GM23338 (cell line): ENCODE data around the gene ECSCR.

Experiments used
- CREB1 ChIP-seq: fragments of 250-450 bp; sonication (Bioruptor Pico); IDR thresholded peaks from 2 replicates; pipeline ENCODE4 v1.5.0; 2020; ENCODE audit warnings: low read depth, mild to moderate bottlenecking, moderate library complexity
- EZH2 ChIP-seq: fragments of 200-600 bp; sonication (generic); IDR thresholded peaks from one replicate; pipeline ENCODE4 v1.8.0; 2017; ENCODE audit warnings: antibody characterized with exemption, mild to moderate bottlenecking, low read depth; ENCODE audit not compliant: unreplicated experiment
- EZH2phosphoT487 ChIP-seq: fragments of 200-600 bp; sonication (generic); IDR thresholded peaks from one replicate; pipeline ENCODE4 v1.8.1; 2018; ENCODE audit warnings: antibody characterized with exemption; ENCODE audit not compliant: unreplicated experiment
- JUNB ChIP-seq: IDR thresholded peaks from one replicate; pipeline ENCODE4 v1.6.1; 2016; ENCODE audit warnings: antibody characterized with exemption; ENCODE audit not compliant: unreplicated experiment
- POLR2AphosphoS5 ChIP-seq: IDR thresholded peaks from 2 replicates; pipeline ENCODE4 v1.6.1; 2016; ENCODE audit warnings: antibody characterized with exemption, low read depth
- STAT1 ChIP-seq: IDR thresholded peaks from one replicate; pipeline ENCODE4 v1.6.1; 2016; ENCODE audit warnings: antibody characterized with exemption; ENCODE audit not compliant: unreplicated experiment
- ZNF331 ChIP-seq: fragments of 250-450 bp; sonication (Bioruptor Pico); IDR thresholded peaks from 2 replicates; pipeline ENCODE4 v1.5.0; 2020; ENCODE audit warnings: low read depth, mild to moderate bottlenecking, moderate library complexity
- TF ChIP-seq, protein P1 (sequence below), 2 experiments: fragments of 200-600 bp in 1 of 2; sonication (generic) in 1 of 2; conservative IDR thresholded peaks; 2 replicates each; pipeline versions ENCODE4 v1.5.1 to v1.6.1; 2016 to 2017; ENCODE audit warnings: antibody characterized with exemption in 2 of 2, low read depth in 2 of 2, mild to moderate bottlenecking in 2 of 2, moderate library complexity in 1 of 2
- TF ChIP-seq, protein P2 (sequence below): IDR thresholded peaks from one replicate; pipeline ENCODE4 v1.6.1; 2018; ENCODE audit warnings: antibody characterized with exemption; ENCODE audit not compliant: unreplicated experiment

DNA sequence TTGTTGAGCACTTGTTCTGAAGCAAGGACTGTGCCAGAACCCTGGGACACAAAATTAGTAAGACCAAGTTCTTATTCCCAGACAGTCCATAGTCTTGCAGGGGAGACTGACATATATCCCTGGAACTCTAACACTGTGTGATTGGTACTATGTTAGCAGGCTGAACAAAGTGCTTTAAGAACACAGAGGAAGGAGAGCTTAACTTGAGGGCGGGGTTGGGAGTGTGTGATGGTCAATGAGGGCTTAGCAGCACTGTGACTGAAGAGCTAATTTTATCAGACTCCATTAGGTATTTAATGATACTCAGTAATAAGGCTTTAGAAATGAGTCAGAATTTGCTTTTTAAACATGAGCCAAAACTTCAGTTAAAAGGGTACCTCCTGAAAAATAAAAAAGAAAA, 43.8 kb downstream of the ECSCR start:
- TF ChIP-seq, protein P1, sequence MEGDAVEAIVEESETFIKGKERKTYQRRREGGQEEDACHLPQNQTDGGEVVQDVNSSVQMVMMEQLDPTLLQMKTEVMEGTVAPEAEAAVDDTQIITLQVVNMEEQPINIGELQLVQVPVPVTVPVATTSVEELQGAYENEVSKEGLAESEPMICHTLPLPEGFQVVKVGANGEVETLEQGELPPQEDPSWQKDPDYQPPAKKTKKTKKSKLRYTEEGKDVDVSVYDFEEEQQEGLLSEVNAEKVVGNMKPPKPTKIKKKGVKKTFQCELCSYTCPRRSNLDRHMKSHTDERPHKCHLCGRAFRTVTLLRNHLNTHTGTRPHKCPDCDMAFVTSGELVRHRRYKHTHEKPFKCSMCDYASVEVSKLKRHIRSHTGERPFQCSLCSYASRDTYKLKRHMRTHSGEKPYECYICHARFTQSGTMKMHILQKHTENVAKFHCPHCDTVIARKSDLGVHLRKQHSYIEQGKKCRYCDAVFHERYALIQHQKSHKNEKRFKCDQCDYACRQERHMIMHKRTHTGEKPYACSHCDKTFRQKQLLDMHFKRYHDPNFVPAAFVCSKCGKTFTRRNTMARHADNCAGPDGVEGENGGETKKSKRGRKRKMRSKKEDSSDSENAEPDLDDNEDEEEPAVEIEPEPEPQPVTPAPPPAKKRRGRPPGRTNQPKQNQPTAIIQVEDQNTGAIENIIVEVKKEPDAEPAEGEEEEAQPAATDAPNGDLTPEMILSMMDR (conservative IDR thresholded peaks at IDR 0.05; ENCODE audit: low read depth in 2 of 2) = no peak
- TF ChIP-seq CREB1 (CRISPR knock-in tag) = no peak
- no peak for TF ChIP-seq POLR2AphosphoS5
- TF ChIP-seq EZH2 = no peak
- TF ChIP-seq JUNB = no peak
- TF ChIP-seq, protein P2, sequence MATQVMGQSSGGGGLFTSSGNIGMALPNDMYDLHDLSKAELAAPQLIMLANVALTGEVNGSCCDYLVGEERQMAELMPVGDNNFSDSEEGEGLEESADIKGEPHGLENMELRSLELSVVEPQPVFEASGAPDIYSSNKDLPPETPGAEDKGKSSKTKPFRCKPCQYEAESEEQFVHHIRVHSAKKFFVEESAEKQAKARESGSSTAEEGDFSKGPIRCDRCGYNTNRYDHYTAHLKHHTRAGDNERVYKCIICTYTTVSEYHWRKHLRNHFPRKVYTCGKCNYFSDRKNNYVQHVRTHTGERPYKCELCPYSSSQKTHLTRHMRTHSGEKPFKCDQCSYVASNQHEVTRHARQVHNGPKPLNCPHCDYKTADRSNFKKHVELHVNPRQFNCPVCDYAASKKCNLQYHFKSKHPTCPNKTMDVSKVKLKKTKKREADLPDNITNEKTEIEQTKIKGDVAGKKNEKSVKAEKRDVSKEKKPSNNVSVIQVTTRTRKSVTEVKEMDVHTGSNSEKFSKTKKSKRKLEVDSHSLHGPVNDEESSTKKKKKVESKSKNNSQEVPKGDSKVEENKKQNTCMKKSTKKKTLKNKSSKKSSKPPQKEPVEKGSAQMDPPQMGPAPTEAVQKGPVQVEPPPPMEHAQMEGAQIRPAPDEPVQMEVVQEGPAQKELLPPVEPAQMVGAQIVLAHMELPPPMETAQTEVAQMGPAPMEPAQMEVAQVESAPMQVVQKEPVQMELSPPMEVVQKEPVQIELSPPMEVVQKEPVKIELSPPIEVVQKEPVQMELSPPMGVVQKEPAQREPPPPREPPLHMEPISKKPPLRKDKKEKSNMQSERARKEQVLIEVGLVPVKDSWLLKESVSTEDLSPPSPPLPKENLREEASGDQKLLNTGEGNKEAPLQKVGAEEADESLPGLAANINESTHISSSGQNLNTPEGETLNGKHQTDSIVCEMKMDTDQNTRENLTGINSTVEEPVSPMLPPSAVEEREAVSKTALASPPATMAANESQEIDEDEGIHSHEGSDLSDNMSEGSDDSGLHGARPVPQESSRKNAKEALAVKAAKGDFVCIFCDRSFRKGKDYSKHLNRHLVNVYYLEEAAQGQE = no peak
- no peak for TF ChIP-seq STAT1
- no peak for TF ChIP-seq EZH2phosphoT487
- no peak for TF ChIP-seq ZNF331 (CRISPR knock-in tag)
